Adipocyte (in vitro differentiated cells): Measurements from ENCODE around the gene PDE4D.

ENCODE experiments used
- DNase-seq: peaks from one replicate; pipeline ENCODE4 v3.0.0-alpha.2; 2015; ENCODE audit warnings: low read depth
- H3K27me3 ChIP-seq: replicated peaks from 2 replicates; pipeline ENCODE4 v1.7.0; 2013; ENCODE audit warnings: mild to moderate bottlenecking, low read length, moderate library complexity; ENCODE audit not compliant: control insufficient read depth, insufficient read depth
- H3K36me3 ChIP-seq: 2 replicates; pipeline ENCODE4 v1.7.0; 2013; ENCODE audit warnings: low read length, mild to moderate bottlenecking, moderate library complexity; ENCODE audit not compliant: control insufficient read depth, insufficient read depth, severe bottlenecking
- H3K4me1 ChIP-seq: 2 replicates; pipeline ENCODE4 v1.7.0; 2013; ENCODE audit warnings: mild to moderate bottlenecking, low read length, moderate library complexity; ENCODE audit not compliant: control insufficient read depth, insufficient read depth
- H3K4me3 ChIP-seq: 2 replicates; pipeline ENCODE4 v1.7.0; 2013; ENCODE audit warnings: mild to moderate bottlenecking, low read length, moderate library complexity
- H3K9ac ChIP-seq: 2 replicates; pipeline ENCODE4 v1.7.0; 2013; ENCODE audit warnings: mild to moderate bottlenecking, low read length, moderate library complexity
- H3K9me3 ChIP-seq: 2 replicates; pipeline ENCODE4 v1.7.0; 2013; ENCODE audit warnings: mild to moderate bottlenecking, low read length, moderate library complexity; ENCODE audit not compliant: control insufficient read depth

The PDE4D gene

DNA sequence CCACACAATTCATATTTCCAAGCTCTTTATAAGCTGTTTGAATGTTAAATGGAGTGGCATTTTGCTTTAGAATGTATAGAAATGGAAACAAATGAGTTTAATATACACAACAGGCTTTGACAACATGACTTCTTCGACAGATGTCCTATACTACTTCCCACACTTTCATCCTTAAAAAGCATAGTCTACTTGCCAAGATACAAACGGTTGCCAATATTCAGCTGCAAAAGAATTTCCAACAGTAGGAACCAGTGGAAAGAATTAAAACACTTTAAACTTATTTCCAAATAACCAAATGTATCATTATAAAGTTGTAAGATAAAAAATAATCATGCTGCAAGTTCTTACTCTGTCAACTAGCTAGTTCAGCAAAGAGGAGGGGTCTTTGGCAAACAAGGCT, 456.4 kb downstream of the PDE4D start:
- Histone ChIP-seq H3K27me3 (peaks cover 2% of the 10 kb centered on the region), H3K36me3 (no peaks in the 10 kb centered on the region), H3K9me3 (no peaks in the 10 kb centered on the region)

GRCh38 chr5:59436364-59437148, 457.0 kb downstream of the PDE4D start:
- H3K36me3 ChIP-seq = no peaks in the 10 kb centered on the region
- H3K4me1 ChIP-seq = no peaks in the 10 kb centered on the region
- H3K27me3 ChIP-seq = peaks cover 2% of the 10 kb centered on the region
- H3K4me3 ChIP-seq = no peak overlapping the region
- H3K9me3 ChIP-seq = no peaks in the 10 kb centered on the region
- no peak overlapping the region for H3K9ac ChIP-seq
- DNase-seq = no peak

More for the DNA sequence above, 456.4 kb downstream of the PDE4D start:
- no peak for DNase-seq
- Histone ChIP-seq H3K4me3 (no peak overlapping the region), H3K9ac (no peak overlapping the region), H3K4me1 (no peaks in the 10 kb centered on the region)

DNA sequence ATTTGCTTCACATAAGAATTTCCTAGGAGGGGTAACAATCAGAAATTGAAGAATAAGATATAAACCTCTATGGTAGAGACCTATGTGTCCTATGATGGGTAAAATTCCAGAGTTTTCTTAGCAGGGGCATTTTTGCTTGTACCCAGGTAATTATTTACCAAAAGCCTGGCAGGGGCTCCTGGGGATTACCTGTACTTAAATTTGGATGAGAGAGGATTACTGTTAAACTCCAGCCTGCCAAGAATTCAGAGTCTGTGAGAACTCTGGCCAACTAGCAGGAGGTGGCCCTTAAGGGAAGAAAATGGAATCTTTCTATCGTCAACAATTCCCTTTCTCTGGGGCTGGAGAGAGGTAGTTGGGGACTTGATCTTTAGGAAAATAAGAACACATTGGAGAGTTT, 460.4 kb downstream of the PDE4D start:
- DNase-seq = no peak
- Histone ChIP-seq H3K9ac (no peak overlapping the region), H3K9me3 (no peaks in the 10 kb centered on the region)

GRCh38 chr5:59430066-59430685, 463.4 kb downstream of the PDE4D start:
- Histone ChIP-seq H3K4me3 (peak overlapping the region; percentile 18), H3K9me3 (no peaks in the 10 kb centered on the region), H3K36me3 (no peaks in the 10 kb centered on the region), H3K9ac (no peak overlapping the region), H3K4me1 (no peaks in the 10 kb centered on the region), H3K27me3 (peaks cover 5% of the 10 kb centered on the region)
- DNase-seq = no peak

More for the DNA sequence above, 460.4 kb downstream of the PDE4D start:
- H3K4me3 ChIP-seq = no peak overlapping the region
- H3K4me1 ChIP-seq = no peaks in the 10 kb centered on the region
- H3K27me3 ChIP-seq = peaks cover 7% of the 10 kb centered on the region
- H3K36me3 ChIP-seq = no peaks in the 10 kb centered on the region

GRCh38 chr5:59428391-59428790, 465.1 kb downstream of the PDE4D start:
- Histone ChIP-seq H3K4me1 (peaks cover 8% of the 10 kb centered on the region), H3K27me3 (peaks cover 5% of the 10 kb centered on the region), H3K9me3 (no peaks in the 10 kb centered on the region), H3K9ac (no peak overlapping the region), H3K36me3 (no peaks in the 10 kb centered on the region), H3K4me3 (no peak overlapping the region)
- no peak for DNase-seq

DNA sequence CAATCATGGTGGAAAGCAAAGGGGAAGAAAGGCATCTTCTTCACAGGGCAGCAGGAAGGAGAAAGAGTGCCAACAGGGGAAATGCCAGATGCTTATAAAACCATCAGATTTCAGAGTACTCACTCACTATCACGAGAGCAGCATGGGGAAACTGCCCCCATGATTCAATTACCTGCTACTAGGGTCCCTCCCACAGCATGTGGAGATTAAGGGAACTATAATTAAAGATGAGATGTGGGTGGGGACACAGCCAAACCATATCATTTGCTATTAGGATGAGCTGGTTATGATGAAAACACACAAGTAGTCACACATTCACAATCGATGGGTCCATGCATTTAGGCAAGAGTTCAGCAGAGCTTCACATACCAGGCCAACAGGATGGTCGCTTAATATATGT, 469.0 kb downstream of the PDE4D start:
- no peak overlapping the region for H3K4me3 ChIP-seq
- H3K4me1 ChIP-seq = peaks cover 26% of the 10 kb centered on the region
- no peaks in the 10 kb centered on the region for H3K27me3 ChIP-seq
- H3K9me3 ChIP-seq = no peaks in the 10 kb centered on the region
- H3K9ac ChIP-seq = no peak overlapping the region
- no peak for DNase-seq
- H3K36me3 ChIP-seq = no peaks in the 10 kb centered on the region

DNA sequence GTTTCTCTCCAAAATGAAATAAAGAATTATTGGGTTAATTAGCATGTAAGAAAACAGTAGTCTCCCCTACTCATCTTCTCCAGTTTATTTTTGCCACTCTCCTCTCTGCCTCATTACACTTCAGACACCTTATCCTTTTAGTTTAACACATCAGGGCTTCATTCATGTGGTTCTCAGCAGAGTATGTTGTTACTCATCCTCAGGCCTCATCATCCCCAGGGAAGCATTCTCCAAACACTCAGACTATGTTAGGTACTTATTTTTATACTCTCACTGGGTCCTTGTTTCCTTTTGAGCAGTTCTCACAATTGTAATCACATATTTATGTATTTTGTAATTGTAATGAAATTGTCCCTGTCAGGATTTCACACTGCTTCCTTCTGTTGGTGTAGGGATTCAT, 470.5 kb downstream of the PDE4D start:
- no peak for DNase-seq
- H3K4me1 ChIP-seq = peaks cover 26% of the 10 kb centered on the region
- no peaks in the 10 kb centered on the region for H3K27me3 ChIP-seq
- H3K4me3 ChIP-seq = peak overlapping the region; percentile 58
- no peaks in the 10 kb centered on the region for H3K36me3 ChIP-seq
- peak overlapping the region; percentile 46 for H3K9ac ChIP-seq
- no peaks in the 10 kb centered on the region for H3K9me3 ChIP-seq

DNA sequence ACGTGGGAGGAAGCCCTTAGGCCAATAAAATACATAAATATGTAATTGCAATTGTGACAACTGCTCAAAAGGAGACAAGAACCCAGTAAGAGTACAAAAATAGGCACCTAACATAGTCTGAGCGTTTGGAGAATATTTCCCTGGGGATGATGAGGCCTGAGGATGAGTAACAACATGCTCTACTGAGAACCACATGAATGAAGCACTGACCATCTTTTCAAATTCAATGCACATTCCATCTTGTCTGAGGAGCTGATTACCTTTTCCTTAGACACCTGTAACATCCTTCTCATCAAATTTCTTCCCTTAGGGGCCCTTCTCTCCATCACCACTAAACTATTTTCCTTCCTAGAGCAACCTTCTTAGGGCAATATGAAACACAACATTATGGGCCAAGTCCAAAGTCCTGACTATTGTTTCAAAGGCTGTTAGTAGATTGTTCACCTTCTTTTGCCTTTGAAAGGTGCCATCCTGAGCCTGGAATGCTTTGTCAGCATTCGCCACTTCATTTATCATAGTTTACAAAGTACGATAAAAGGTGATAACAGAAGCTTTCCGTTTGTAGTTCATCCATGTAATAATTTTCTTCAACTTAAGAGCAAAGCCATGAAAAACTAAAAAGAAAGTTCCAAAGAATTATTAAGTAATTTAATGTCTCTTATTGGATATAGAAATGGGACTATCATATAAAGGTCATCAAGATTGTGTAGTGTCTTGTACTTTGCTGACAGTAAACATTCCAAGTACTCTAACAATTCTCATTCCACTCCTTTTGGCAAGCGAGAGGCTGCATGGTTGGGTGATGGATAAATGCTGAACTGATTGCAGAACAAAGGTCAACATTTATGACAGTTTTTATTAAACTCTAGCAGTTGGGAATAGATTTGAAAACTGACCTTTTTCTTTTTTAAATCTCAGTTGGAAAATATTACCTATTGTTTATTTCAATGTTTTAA, 471.3 kb downstream of the PDE4D start:
- no peak for DNase-seq
- H3K9ac ChIP-seq = no peak overlapping the region
- H3K27me3 ChIP-seq = no peaks in the 10 kb centered on the region
- H3K9me3 ChIP-seq = no peaks in the 10 kb centered on the region
- no peaks in the 10 kb centered on the region for H3K36me3 ChIP-seq
- peaks cover 26% of the 10 kb centered on the region for H3K4me1 ChIP-seq
- H3K4me3 ChIP-seq = peak overlapping the region; percentile 58

- Histone ChIP-seq H3K9ac (no peak overlapping the region), H3K9me3 (no peaks in the 10 kb centered on the region), H3K27me3 (no peaks in the 10 kb centered on the region), H3K36me3 (no peaks in the 10 kb centered on the region), H3K4me1 (peaks cover 39% of the 10 kb centered on the region), H3K4me3 (no peak overlapping the region)
- DNase-seq = no peak
Observed at GRCh38 chr5:59420596-59420995, 472.9 kb downstream of the PDE4D start.

- H3K27me3 ChIP-seq = no peaks in the 10 kb centered on the region
- H3K4me1 ChIP-seq = peaks cover 35% of the 10 kb centered on the region
- H3K36me3 ChIP-seq = no peaks in the 10 kb centered on the region
- DNase-seq = no peak
- H3K9me3 ChIP-seq = no peaks in the 10 kb centered on the region
- no peak overlapping the region for H3K4me3 ChIP-seq
- H3K9ac ChIP-seq = no peak overlapping the region
Observed at GRCh38 chr5:59418808-59419207, 474.7 kb downstream of the PDE4D start.

DNA sequence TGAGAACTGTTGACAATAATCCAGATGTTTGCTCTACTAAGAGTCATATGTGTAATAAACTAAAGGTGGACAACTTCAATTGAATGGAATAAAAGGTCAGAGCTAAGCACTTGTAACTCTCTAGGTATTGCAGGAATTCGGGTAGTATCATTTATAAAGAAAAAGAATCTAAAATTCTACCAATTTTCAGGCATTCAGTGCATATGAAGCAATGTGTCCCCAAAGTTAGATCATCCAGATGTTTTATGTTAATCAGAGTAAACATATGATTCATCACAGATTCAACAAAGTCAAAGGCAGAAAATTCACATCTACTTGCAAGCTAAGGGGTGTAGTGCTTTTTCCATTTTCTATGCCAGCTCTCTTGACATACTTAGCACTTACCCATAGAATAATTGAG, 477.1 kb downstream of the PDE4D start:
- Histone ChIP-seq H3K27me3 (no peaks in the 10 kb centered on the region), H3K4me3 (peak overlapping the region; percentile 9), H3K4me1 (peaks cover 13% of the 10 kb centered on the region), H3K9me3 (no peaks in the 10 kb centered on the region), H3K9ac (no peak overlapping the region), H3K36me3 (no peaks in the 10 kb centered on the region)
- peak; percentile 73 for DNase-seq
